ENCODE results near the gene DAO. TPM values are rescaled to one million over a fixed set of nuclear protein-coding genes. Genes with fewer than 3 reads are reported as not detected.

Gene DAO
- total RNA-seq, 1 donor = not detected

DNA sequence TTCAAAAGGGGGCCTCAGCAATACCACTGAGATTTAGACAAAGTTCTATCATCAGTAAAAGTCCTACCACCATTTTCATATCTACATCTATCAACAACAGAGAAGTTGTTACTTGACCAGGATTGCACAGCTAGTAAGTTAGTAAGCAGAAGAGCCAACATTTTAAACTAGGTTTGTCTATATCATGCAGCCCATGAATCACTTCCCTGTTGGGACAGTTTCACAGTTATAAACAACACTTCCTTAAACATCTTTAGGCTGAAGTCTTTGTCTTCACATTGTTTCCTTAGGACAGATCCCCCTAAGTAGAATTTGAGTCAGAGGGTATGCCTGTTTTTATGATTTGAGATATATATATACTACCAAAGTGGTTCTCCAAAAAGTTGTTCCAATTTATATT lies 68.5 kb downstream of the DAO start:
- no peak for DNase-seq (ENCODE audit: low read depth)
- no peak overlapping the region for H3K4me3 ChIP-seq (ENCODE audit: low read depth, low read length)
- TF ChIP-seq, protein P1, sequence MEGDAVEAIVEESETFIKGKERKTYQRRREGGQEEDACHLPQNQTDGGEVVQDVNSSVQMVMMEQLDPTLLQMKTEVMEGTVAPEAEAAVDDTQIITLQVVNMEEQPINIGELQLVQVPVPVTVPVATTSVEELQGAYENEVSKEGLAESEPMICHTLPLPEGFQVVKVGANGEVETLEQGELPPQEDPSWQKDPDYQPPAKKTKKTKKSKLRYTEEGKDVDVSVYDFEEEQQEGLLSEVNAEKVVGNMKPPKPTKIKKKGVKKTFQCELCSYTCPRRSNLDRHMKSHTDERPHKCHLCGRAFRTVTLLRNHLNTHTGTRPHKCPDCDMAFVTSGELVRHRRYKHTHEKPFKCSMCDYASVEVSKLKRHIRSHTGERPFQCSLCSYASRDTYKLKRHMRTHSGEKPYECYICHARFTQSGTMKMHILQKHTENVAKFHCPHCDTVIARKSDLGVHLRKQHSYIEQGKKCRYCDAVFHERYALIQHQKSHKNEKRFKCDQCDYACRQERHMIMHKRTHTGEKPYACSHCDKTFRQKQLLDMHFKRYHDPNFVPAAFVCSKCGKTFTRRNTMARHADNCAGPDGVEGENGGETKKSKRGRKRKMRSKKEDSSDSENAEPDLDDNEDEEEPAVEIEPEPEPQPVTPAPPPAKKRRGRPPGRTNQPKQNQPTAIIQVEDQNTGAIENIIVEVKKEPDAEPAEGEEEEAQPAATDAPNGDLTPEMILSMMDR (IDR thresholded peaks at IDR 0.05; ENCODE audit: insufficient read depth, low read depth, low read length) = no peak

DNA sequence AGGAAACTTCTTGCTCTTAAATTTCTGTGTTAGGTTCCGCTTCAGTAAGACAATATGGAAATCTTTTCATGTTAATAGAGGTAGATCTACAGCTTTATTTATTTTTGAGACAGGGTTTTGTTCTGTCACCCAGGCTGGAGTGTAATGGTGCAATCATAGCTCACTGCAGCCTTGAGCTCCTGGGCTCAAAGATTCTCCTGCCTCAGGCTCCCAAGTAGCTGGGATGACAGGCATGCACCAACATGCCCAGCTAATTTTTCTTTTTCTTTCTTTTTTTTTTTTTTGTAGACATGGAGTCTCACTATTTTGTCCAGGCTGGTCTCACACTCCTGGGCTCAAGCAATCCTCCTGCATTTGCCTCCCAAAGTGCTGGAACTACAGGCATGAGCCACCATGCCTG lies 70.1 kb downstream of the DAO start:
- no peak for DNase-seq (ENCODE audit: low read depth)
- H3K4me3 ChIP-seq (ENCODE audit: low read depth, low read length) = no peak overlapping the region
- TF ChIP-seq, protein P1 (IDR thresholded peaks at IDR 0.05; ENCODE audit: insufficient read depth, low read depth, low read length) = no peak

Small RNA genes lying within 50 kb of the gene (small RNA-seq; reads per million reads assigned to genes)
- not detected for gene MIR619
- gene RNU6-361P = not detected

Other genes starting within 250 kb of the DAO start
- gene SELPLG, start 246.2 kb upstream of the DAO start, total RNA-seq = 1.3 and 2.2 TPM in 2 replicates
- gene CORO1C, start 148.6 kb upstream of the DAO start, total RNA-seq = 433 and 457 TPM in 2 replicates
- 27.2 and 34.1 TPM in 2 replicates for gene SSH1, start 22.5 kb upstream of the DAO start, total RNA-seq
- not detected in 2 replicates for gene SVOP, start 141.0 kb downstream of the DAO start, total RNA-seq
- gene USP30, start 172.5 kb downstream of the DAO start, total RNA-seq = 8.4 and 9.1 TPM in 2 replicates
- 13.2 and 16.0 TPM in 2 replicates for gene ALKBH2, start 213.4 kb downstream of the DAO start, total RNA-seq
- gene UNG, start 217.5 kb downstream of the DAO start, total RNA-seq = 16.4 and 31.5 TPM in 2 replicates
- gene ACACB, start 236.5 kb downstream of the DAO start, total RNA-seq = 3.9 and 5.5 TPM in 2 replicates

All from fibroblast of villous mesenchyme (primary cell).